Activated naive CD4-positive, alpha-beta T cell treated with anti-CD3 and anti-CD28 coated beads, Interleukin-2, amount 50 U/mL, for 72 hours (primary cell): ENCODE results near the gene TNPO3. TPM values are rescaled to one million over a fixed set of nuclear protein-coding genes. Genes with fewer than 3 reads are reported as not detected.

Source experiments
- ATAC-seq, 2 donors: fragments of 150-1000 bp; cut with Tn5 transposase; 2 replicates each; pipeline ENCODE4 v1.10.0; 2021; ENCODE audit warnings: mild to moderate bottlenecking in 2 of 2, moderate library complexity in 2 of 2
- DNase-seq, 2 donors: peaks; one replicate each; pipeline ENCODE4 v3.0.0; 2021 to 2022; ENCODE audit warnings: low spot score in 2 of 2
- H3K27ac Mint-ChIP-seq, 2 donors: one replicate each; pipeline ENCODE4 v1.8.0; 2022; ENCODE audit warnings: mild to moderate bottlenecking in 2 of 2, mixed read lengths in 2 of 2
- H3K36me3 Mint-ChIP-seq, 2 donors: one replicate each; pipeline ENCODE4 v1.8.0; 2022; ENCODE audit warnings: mixed read lengths in 2 of 2
- H3K9me3 Mint-ChIP-seq, 2 donors: one replicate each; pipeline ENCODE4 v1.8.0; 2022; ENCODE audit warnings: mixed read lengths in 2 of 2
- total RNA-seq, 2 donors: library from RNA; stranded (reverse); gene quantifications; one replicate each; pipeline ENCODE4 v1.2.3, GENCODE V29; 2022

The TNPO3 gene
- total RNA-seq, 2 donors from 2014 or later = 60.4 to 67.3 TPM

GRCh38 chr7:128940494-128941322 lies 114.2 kb downstream of the TNPO3 start:
- DNase-seq = no peak
- H3K9me3 Mint-ChIP-seq = no peaks in the 10 kb centered on the region
- ATAC-seq = peak in 1 of 2 donors; percentile 15
- H3K36me3 Mint-ChIP-seq = peaks cover 0 to 7% of the 10 kb centered on the region in 2 donors
- no peak overlapping the region for H3K27ac Mint-ChIP-seq

- DNase-seq = no peak
- Mint-ChIP-seq H3K27ac (no peak overlapping the region), H3K36me3 (peaks cover 0 to 7% of the 10 kb centered on the region in 2 donors), H3K9me3 (no peaks in the 10 kb centered on the region)
- no peak for ATAC-seq
These were observed 115.0 kb downstream of the TNPO3 start for GRCh38 chr7:128939861-128940410.

DNA sequence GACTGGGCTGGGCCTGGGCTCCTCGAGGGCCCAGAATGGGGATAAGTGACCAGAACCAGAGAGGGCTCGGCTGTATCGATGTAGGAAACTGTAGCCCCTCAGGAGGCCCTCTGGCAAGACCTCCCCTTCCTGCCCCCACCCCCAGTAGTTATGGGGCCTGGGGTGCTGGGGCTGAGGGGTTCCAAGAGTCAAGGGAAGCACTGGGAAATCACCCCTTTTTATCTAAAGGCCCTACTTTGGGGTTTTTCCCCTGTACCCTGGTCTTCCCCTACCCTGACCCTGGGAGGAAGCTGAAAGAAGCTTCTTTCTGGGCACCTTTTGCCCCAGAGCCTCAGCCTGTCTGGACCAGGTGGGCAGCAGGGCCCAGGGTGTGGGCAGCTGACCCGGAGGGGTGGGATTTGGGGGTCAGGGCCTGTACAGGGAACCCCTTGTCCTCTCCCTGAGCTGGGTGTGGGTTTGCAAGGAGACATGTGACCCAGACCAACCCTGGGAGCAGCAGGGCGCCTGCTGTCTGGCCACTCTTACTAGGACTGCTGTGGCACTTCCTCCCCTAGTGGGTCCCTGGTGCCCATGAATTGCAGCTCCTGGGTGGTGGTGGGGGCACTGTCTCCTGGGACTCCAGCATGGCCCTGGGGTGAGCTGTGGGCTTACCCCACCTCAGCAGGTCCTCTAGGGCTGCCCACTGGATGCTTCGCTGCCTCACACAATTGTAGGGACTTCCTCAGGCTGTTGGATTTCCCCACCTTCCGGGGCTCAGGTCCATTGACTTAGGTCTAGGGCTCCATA lies 115.6 kb downstream of the TNPO3 start:
- ATAC-seq = peak; percentile 3 to 68
- peaks cover 0 to 7% of the 10 kb centered on the region in 2 donors for H3K36me3 Mint-ChIP-seq
- no peaks in the 10 kb centered on the region for H3K9me3 Mint-ChIP-seq
- DNase-seq = no peak
- H3K27ac Mint-ChIP-seq = peak overlapping the region in 1 of 2 donors; percentile 40

GRCh38 chr7:128938544-128939074 lies 116.3 kb downstream of the TNPO3 start:
- peaks cover 0 to under 1% of the 10 kb centered on the region in 2 donors for H3K9me3 Mint-ChIP-seq
- DNase-seq (no peak), ATAC-seq (peak; percentile 8 to 52)
- peak overlapping the region in 1 of 2 donors; percentile 40 for H3K27ac Mint-ChIP-seq
- H3K36me3 Mint-ChIP-seq = peaks cover under 1 to 7% of the 10 kb centered on the region in 2 donors

GRCh38 chr7:128937647-128938543 lies 117.0 kb downstream of the TNPO3 start, which contains the start of gene IRF5:
TSS of gene IRF5 (plus strand) at chr7:128937927. CDS start at chr7:128942082, 4,155 bp downstream.
- peak within 1 kb of the TSS in 1 of 2 donors; percentile 40 for H3K27ac Mint-ChIP-seq
- DNase-seq (no peak), ATAC-seq (peak; percentile 42 to 51)
- H3K36me3 Mint-ChIP-seq = peaks cover 7 to 13% of the 10 kb centered on the region in 2 donors
- peaks cover 4 to 6% of the 10 kb centered on the region in 2 donors for H3K9me3 Mint-ChIP-seq

- H3K27ac Mint-ChIP-seq = no peak overlapping the region
- peaks cover 7 to 13% of the 10 kb centered on the region in 2 donors for H3K36me3 Mint-ChIP-seq
- no peak for ATAC-seq
- peaks cover 4 to 6% of the 10 kb centered on the region in 2 donors for H3K9me3 Mint-ChIP-seq
- DNase-seq = no peak
These were observed 117.7 kb downstream of the TNPO3 start for GRCh38 chr7:128937271-128937646.

DNA sequence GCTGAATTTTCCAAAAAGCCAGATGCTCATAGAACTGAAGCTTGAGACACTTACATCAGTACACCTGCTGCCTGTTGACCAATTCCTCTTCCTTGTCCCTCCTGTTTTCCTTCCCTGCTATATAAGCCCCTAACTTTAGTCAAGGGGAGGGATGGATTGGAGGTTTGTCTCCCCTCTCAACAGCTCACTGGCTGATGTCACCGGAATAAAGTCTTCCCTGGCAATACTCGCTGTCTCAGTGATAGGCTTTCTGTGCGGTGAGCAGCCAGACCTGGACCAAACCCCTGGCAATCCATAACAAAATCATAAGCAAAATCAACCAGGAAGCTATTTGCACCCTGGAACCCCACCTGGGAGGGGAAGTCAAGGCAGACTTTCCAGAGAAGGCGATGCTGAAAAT lies 118.1 kb downstream of the TNPO3 start:
- H3K27ac Mint-ChIP-seq = no peak overlapping the region
- DNase-seq (no peak), ATAC-seq (no peak)
- peaks cover 7 to 13% of the 10 kb centered on the region in 2 donors for H3K36me3 Mint-ChIP-seq
- H3K9me3 Mint-ChIP-seq = peaks cover 4 to 6% of the 10 kb centered on the region in 2 donors

- Mint-ChIP-seq H3K36me3 (peaks cover 7 to 13% of the 10 kb centered on the region in 2 donors), H3K9me3 (peaks cover 4 to 6% of the 10 kb centered on the region in 2 donors), H3K27ac (no peak overlapping the region)
- DNase-seq (no peak), ATAC-seq (no peak)
These were observed 119.6 kb downstream of the TNPO3 start for GRCh38 chr7:128935342-128935730.

- no peak for ATAC-seq
These were observed 120.3 kb downstream of the TNPO3 start for GRCh38 chr7:128934361-128935341.

GRCh38 chr7:128933180-128933891 lies 121.6 kb downstream of the TNPO3 start:
- peaks cover 4 to 6% of the 10 kb centered on the region in 2 donors for H3K9me3 Mint-ChIP-seq
- peaks cover 7 to 13% of the 10 kb centered on the region in 2 donors for H3K36me3 Mint-ChIP-seq
- DNase-seq (no peak), ATAC-seq (peak; percentile 65 to 79)
- peak overlapping the region; percentile 22 to 51 for H3K27ac Mint-ChIP-seq

More at GRCh38 chr7:128934361-128935341, 120.3 kb downstream of the TNPO3 start:
- peaks cover 4 to 6% of the 10 kb centered on the region in 2 donors for H3K9me3 Mint-ChIP-seq
- H3K36me3 Mint-ChIP-seq = peaks cover 7 to 13% of the 10 kb centered on the region in 2 donors
- no peak overlapping the region for H3K27ac Mint-ChIP-seq
- no peak for DNase-seq

- Mint-ChIP-seq H3K27ac (peak overlapping the region in 1 of 2 donors; percentile 22), H3K36me3 (peaks cover 7 to 13% of the 10 kb centered on the region in 2 donors), H3K9me3 (peaks cover 4 to 6% of the 10 kb centered on the region in 2 donors)
- DNase-seq (no peak), ATAC-seq (no peak)
These were observed 122.1 kb downstream of the TNPO3 start for GRCh38 chr7:128932862-128933179.

DNA sequence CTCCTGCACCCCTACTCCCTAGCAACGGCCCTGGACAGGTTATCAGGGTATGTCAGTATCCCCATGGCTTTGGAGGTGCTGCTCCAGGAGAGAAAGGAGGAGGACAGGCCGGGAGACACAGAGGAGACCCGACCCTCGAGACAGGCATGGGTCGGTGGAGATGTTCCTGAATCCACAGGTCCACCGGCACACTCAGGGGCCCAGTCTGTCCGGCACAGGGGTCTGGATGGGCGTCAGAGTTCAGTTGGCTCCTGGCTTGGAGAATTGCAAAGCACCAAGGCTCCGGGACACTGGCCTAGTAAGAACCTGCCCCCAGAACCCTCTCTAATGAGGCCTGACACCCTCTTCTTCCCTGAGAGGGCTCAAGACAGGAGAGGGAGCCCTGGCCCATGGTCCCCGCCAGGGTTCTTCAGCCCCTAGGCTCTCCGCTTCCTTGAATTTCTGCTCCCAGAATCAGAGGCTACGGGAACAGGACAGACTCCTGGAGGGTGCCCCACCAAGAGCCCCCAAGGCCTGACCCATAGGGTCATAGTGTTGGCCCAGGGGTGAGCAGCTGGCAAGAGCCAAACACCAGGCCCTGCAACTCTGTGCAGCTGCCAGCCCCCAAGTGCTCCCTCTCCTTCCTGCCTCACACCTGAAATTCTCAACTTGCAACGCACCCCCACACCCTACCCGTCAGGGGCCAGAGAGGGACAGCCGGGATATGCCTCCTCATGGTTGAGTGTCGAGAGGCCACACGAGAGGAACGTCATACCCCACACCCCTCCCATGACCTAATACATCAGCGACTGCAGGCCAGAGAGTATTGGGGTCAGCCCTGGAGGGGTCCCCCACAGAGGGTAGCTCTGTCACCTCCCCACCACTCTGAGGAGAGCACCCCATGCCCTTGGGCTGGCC lies 122.7 kb downstream of the TNPO3 start:
- ATAC-seq (no peak), DNase-seq (no peak)
- peaks cover 4 to 6% of the 10 kb centered on the region in 2 donors for H3K9me3 Mint-ChIP-seq
- H3K27ac Mint-ChIP-seq = no peak overlapping the region
- peaks cover 7 to 11% of the 10 kb centered on the region in 2 donors for H3K36me3 Mint-ChIP-seq

- Mint-ChIP-seq H3K9me3 (peaks cover 4 to 6% of the 10 kb centered on the region in 2 donors), H3K27ac (no peak overlapping the region), H3K36me3 (peaks cover 5 to 7% of the 10 kb centered on the region in 2 donors)
- ATAC-seq = no peak
- DNase-seq = peak in 1 of 2 donors; percentile 38
These were observed 123.6 kb downstream of the TNPO3 start for GRCh38 chr7:128931190-128931798.
